Measurements from ENCODE around the gene NAALADL2. TPM values are rescaled to one million over a fixed set of nuclear protein-coding genes. Genes with fewer than 3 reads are reported as not detected.

Gene NAALADL2
- total and polyA plus RNA-seq, 2 experiments from 2014 or later, result 3.4 to 15.3 TPM

DNA sequence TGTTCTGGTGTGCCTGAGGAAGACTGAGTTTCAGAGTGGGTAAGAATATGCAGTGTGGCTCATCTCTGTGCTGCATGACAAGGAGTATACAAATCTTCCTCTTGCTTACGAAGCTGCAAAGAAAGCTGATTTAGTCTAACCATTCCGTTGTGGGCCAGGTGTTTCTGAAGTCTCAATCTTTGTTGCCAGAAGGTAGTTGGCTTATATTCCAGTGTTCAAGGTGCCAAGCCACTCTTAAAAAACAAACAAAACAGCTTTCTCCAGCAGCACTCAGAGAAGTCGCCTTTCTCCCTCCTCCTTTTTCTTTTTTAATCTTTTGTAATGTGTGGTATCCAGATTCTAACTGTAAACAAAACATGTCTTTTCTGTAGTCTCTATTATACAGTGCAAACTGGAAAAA lies 872.4 kb downstream of the NAALADL2 start:
- H3K4me1 ChIP-seq (ENCODE audit: insufficient read depth), result no peaks in the 10 kb centered on the region
- H4K20me1 ChIP-seq (ENCODE audit: insufficient read depth, poor library complexity, severe bottlenecking), result no peaks in the 10 kb centered on the region
- no peaks in the 10 kb centered on the region for H3K79me2 ChIP-seq
- no peaks in the 10 kb centered on the region for H3K9me2 ChIP-seq (replicated peaks; ENCODE audit: insufficient read depth)
- no peak for DNase-seq (ENCODE audit: low spot score)
- no peaks in the 10 kb centered on the region for H3K27me3 ChIP-seq
- H2AFZ ChIP-seq, result no peak overlapping the region
- H3K4me3 ChIP-seq, result no peak overlapping the region
- H3K9me3 ChIP-seq (ENCODE audit: low read depth), result no peaks in the 10 kb centered on the region
- WGBS (ENCODE audit: low lambda C conversion rate, missing lambda C conversion rate), result 68% methylated on average over 3 of the region's 3 CpGs
- H3K4me2 ChIP-seq, result no peak overlapping the region
- no peaks in the 10 kb centered on the region for H3K36me3 ChIP-seq (replicated peaks; ENCODE audit: insufficient read depth, low read depth)
- TF ChIP-seq EZH2 (IDR thresholded peaks at IDR 0.05; ENCODE audit: borderline replicate concordance) (no peak), EZH2phosphoT487 (IDR thresholded peaks at IDR 0.05; ENCODE audit: low read depth, severe bottlenecking, unreplicated experiment) (no peak), CTCF (IDR thresholded peaks at IDR 0.05; ENCODE audit: poor library complexity) (no peak)
- no peak overlapping the region for H3K27ac ChIP-seq

GRCh38 chr3:175732017-175732416 lies 872.9 kb downstream of the NAALADL2 start:
- TF ChIP-seq EZH2phosphoT487 (IDR thresholded peaks at IDR 0.05; ENCODE audit: low read depth, severe bottlenecking, unreplicated experiment) (no peak), EZH2 (IDR thresholded peaks at IDR 0.05; ENCODE audit: borderline replicate concordance) (no peak), CTCF (IDR thresholded peaks at IDR 0.05; ENCODE audit: poor library complexity) (no peak)
- Histone ChIP-seq H3K9me2 (replicated peaks; ENCODE audit: insufficient read depth) (no peaks in the 10 kb centered on the region), H3K27ac (no peak overlapping the region), H4K20me1 (ENCODE audit: insufficient read depth, poor library complexity, severe bottlenecking) (no peaks in the 10 kb centered on the region), H3K27me3 (no peaks in the 10 kb centered on the region), H3K79me2 (no peaks in the 10 kb centered on the region), H2AFZ (no peak overlapping the region), H3K36me3 (replicated peaks; ENCODE audit: insufficient read depth, low read depth) (no peaks in the 10 kb centered on the region), H3K4me2 (no peak overlapping the region), H3K4me3 (no peak overlapping the region), H3K9me3 (ENCODE audit: low read depth) (no peaks in the 10 kb centered on the region), H3K4me1 (ENCODE audit: insufficient read depth) (no peaks in the 10 kb centered on the region)
- WGBS (ENCODE audit: low lambda C conversion rate, missing lambda C conversion rate), result 94% methylated on average over 2 of the region's 2 CpGs
- no peak for DNase-seq (ENCODE audit: low spot score)

- Histone ChIP-seq H3K9me2 (replicated peaks; ENCODE audit: insufficient read depth) (no peaks in the 10 kb centered on the region), H3K4me1 (ENCODE audit: insufficient read depth) (no peaks in the 10 kb centered on the region), H3K4me2 (no peak overlapping the region), H3K27me3 (no peaks in the 10 kb centered on the region), H3K79me2 (no peaks in the 10 kb centered on the region), H3K4me3 (no peak overlapping the region), H3K27ac (no peak overlapping the region), H2AFZ (no peak overlapping the region), H4K20me1 (ENCODE audit: insufficient read depth, poor library complexity, severe bottlenecking) (no peaks in the 10 kb centered on the region), H3K9me3 (ENCODE audit: low read depth) (no peaks in the 10 kb centered on the region), H3K36me3 (replicated peaks; ENCODE audit: insufficient read depth, low read depth) (no peaks in the 10 kb centered on the region)
- TF ChIP-seq EZH2phosphoT487 (IDR thresholded peaks at IDR 0.05; ENCODE audit: low read depth, severe bottlenecking, unreplicated experiment) (no peak), CTCF (IDR thresholded peaks at IDR 0.05; ENCODE audit: poor library complexity) (no peak), EZH2 (IDR thresholded peaks at IDR 0.05; ENCODE audit: borderline replicate concordance) (no peak)
- DNase-seq (ENCODE audit: low spot score), result no peak
- WGBS (ENCODE audit: low lambda C conversion rate, missing lambda C conversion rate), result 68% methylated on average over 3 of the region's 3 CpGs
These were observed 876.7 kb downstream of the NAALADL2 start for GRCh38 chr3:175735866-175736265.

All from hepatocyte (in vitro differentiated cells).